SKM-1 (cell line): ENCODE measurements around the gene RFXANK.

Experiments used
- DNase-seq: peaks from one replicate; lab custom pipeline; 2025; ENCODE audit not compliant: unreplicated experiment; lab: John Stamatoyannopoulos, UW

The RFXANK gene

GRCh38 chr19:19227217-19227616 is 35.2 kb downstream of the RFXANK start:
- DNase-seq, result no peak

DNA sequence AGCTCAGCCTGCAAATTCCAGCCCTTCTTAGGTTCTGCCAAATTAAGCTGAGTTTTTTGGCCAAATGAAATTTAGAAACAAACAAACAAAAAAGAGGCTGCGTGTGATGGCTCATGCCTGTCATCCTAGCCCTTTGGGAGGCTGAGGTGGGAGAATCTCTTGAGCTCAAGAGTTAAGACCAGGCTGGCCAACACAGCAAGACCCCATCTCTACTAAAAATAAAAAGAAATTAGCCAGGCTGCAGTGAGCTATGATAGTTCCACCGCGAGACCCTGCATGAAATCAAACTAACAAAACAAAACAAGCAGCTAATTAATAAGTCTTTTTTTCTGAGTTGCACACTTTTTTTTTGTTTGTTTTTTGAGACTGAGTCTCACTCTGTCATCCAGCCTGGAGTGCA is 37.6 kb downstream of the RFXANK start:
- DNase-seq, result no peak

- no peak for DNase-seq
Measured at GRCh38 chr19:19230999-19231398, 38.9 kb downstream of the RFXANK start.

GRCh38 chr19:19232261-19232721 is 40.2 kb downstream of the RFXANK start:
- DNase-seq, result no peak

- no peak for DNase-seq
Measured at GRCh38 chr19:19234220-19234816, 42.3 kb downstream of the RFXANK start.

GRCh38 chr19:19236173-19236572 is 44.1 kb downstream of the RFXANK start:
- no peak for DNase-seq

GRCh38 chr19:19238126-19238894 is 46.3 kb downstream of the RFXANK start:
- DNase-seq, result no peak

- no peak for DNase-seq
Measured at GRCh38 chr19:19239675-19240074, 47.6 kb downstream of the RFXANK start.

DNA sequence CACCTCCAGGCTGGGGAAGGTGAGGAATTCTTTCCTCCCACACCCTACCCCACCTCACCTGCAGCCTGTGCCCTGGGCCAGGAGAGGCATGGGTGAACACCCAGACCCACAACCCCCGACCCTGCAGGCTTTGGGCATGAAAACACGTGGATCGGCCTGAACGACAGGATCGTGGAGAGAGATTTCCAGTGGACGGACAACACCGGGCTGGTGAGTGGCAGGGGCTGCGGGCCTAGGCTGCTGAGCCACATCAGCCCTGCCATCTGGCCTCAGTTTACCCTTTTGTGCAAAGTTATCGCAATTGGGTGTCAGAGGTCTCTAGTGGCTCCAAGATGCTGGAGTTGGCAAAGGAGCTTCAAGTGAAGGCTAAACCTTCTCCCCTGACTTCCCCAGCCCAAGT is 48.4 kb downstream of the RFXANK start:
- DNase-seq, result no peak

- DNase-seq, result no peak
Measured at GRCh38 chr19:19250196-19250801, 58.2 kb downstream of the RFXANK start.
